AG09319 (cell line): Measurements from ENCODE around the gene OLFML1.

ENCODE experiments used
- DNase-seq: peaks from one replicate; pipeline ENCODE4 v3.0.0-alpha.2; 2010; ENCODE audit warnings: low read depth; ENCODE audit errors: extremely low read depth
- CTCF ChIP-seq: IDR thresholded peaks from 2 replicates; pipeline ENCODE4 v1.5.1; 2011; ENCODE audit warnings: low read depth, mild to moderate bottlenecking, inconsistent platforms, low read length, moderate library complexity

The OLFML1 gene

GRCh38 chr11:7531011-7531410, 45.7 kb downstream of the OLFML1 start:
- DNase-seq: no peak
- no peak for TF ChIP-seq CTCF

GRCh38 chr11:7532405-7533145, 47.3 kb downstream of the OLFML1 start:
- DNase-seq: no peak

GRCh38 chr11:7533199-7534041, 48.1 kb downstream of the OLFML1 start:
- no peak for DNase-seq
- TF ChIP-seq CTCF: no peak

More at GRCh38 chr11:7532405-7533145, 47.3 kb downstream of the OLFML1 start:
- TF ChIP-seq CTCF: no peak

- no peak for DNase-seq
- no peak for TF ChIP-seq CTCF
Observed at GRCh38 chr11:7534042-7534378, 48.7 kb downstream of the OLFML1 start.

- DNase-seq: no peak
- no peak for TF ChIP-seq CTCF
Observed at GRCh38 chr11:7536100-7536499, 50.8 kb downstream of the OLFML1 start.

- no peak for TF ChIP-seq CTCF
- no peak for DNase-seq
Observed at GRCh38 chr11:7537265-7537664, 52.0 kb downstream of the OLFML1 start.

GRCh38 chr11:7538031-7538430, 52.7 kb downstream of the OLFML1 start:
- no peak for DNase-seq
- peak; percentile 6 for TF ChIP-seq CTCF
